ENCODE data around the gene SHH.

The SHH gene

DNA sequence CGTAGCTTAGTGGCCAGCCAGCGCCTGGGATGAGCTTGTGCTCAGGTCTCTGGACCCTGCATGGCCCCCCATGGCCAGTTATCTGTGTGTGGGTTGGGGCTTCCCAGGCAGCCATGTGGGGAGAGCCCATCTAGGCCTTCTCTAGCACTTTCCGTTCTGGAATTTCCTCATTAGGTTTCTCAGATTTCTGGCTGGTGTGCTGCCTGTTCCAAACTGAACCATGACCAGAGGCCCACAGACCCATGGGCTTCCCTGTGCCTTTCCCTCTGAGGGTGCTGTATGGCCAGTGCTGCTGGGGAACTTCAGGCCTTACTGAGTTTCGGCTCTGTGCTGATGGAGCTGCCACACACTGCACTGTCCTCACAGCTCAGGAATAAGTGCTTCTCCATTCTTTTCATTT lies 50.2 kb downstream of the SHH start:
- DNase-seq = no peak

GRCh38 chr7:155761162-155761561 lies 51.1 kb downstream of the SHH start:
- DNase-seq = no peak

DNA sequence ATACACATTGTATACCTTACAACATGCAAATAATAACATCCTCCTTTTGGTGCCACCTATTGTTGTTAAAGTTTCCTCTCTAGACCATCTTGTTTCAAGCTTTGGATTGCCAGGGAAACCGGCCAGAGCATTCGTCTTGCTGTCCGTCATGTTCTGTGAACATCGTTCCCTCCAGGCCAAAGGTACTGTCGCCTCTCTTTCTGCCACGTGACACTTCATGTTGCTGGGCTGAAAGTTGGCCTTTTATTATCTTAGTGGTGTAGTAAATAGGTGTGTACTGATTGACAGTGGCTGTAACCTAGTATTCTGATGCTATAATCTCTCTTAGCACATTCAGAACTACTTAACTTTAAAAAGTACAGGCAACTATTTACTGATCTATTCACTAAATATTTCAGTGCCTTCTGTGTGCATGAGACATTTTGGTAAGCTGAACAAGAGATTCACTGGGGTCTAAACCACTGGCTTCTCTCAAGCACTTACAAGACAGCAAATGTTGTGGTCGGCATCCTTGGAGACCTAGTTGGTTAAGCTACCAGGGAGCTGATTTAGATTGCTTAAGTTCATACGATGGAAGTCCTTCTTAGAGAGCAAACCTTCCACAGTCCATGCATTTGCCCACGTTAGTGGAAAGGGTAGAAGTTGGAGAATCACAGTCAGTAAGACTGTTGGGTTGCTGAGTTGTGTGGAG lies 52.4 kb downstream of the SHH start:
- no peak for DNase-seq

GRCh38 chr7:155758348-155758747 lies 53.9 kb downstream of the SHH start:
- no peak for DNase-seq

- DNase-seq = no peak
Measured at GRCh38 chr7:155756322-155756721, 55.9 kb downstream of the SHH start.

DNA sequence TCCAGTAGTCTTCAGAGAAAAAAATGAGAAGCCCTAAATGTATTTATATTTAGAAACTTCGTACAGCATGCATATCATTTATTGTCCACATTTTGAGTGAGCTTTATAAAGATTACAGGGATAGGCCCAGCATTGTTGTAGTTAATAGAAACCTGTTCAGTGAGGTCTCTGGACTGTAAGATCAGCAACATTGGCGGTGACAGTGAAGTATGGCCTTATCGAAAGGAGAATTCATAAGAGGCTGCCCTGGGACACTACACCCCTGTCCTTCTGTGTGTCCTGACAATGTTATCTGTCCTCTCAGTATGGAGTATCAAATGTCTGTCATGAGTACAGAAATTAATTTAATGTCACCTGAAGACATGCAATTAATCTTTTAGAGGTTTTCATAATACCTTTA lies 57.2 kb downstream of the SHH start:
- DNase-seq = no peak

DNA sequence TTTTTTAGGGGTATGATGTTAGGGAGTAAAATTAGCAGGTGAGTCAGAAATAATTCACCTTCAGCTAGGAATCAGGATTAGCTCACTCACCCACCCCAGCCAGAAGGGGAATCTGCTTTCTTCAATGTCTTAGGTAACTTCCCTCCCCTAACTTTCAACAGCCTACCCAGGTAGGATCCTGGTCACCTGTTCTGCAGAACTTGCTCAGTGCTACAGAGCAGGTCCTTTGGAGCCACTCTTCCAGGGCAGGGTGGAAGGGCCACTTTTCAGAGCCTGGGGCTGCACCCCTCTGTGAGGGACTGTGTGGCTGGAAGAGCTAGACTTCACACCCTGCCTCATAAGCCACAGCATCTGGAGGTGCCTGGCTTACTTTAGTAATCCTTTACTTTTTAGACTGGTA lies 58.1 kb downstream of the SHH start:
- DNase-seq = no peak

DNA sequence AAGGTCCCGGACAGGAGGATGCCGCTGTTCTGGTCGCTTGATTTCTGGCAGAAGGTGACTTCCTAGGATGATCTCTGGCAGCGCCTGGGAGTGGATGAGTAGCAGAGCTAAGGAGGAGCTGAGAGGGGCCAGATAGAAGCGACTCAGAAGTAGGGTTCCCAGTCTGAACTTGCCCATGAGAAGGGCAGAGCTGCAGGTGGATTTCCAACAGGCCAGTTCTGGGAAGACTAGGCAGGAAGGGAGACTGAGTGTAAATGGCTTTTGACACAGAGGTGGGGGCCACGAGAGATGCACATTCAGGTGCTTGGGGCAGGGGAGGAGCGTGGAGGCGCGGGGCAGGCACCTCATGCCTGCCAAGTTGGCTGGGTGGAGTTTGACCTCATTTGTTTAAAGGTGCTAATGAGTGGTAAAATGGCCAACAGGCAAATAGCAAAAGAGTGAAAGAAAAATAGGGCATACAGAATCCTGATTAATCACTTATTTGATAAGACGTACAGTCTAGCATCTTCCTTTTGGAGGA lies 58.8 kb downstream of the SHH start:
- no peak for DNase-seq

DNA sequence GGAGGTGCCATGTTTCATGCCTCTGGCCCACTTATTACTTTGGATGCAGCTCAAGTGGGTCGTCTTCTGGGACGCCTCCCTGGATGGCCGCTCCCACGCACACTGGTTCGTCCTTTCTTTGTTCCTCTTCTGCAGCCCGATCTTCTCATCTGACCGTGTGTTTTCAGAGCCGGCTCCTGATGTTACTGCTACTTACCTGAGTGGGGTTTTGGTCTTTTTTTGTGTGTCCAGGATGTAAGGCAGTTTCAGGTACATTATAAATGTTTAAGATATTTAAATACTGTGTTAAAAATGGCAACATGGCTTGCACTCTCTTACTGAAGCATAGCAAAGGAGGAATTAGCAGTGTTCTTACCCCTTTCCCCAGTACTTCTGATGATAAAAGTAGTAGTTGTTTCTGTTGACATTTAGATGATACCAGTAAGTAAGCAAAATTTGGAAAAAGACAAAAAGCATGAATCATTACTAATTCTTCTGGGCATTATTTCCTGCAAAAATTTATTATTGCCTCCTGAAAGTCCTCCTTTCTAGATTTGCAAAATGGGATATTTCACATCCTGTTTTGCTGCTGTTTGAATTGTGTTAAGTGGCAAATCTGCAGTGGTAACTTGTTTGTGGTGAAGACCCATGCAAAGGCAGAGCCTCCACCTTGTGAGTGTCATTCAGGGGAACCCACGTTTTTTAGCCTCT lies 59.4 kb downstream of the SHH start:
- no peak for DNase-seq

DNA sequence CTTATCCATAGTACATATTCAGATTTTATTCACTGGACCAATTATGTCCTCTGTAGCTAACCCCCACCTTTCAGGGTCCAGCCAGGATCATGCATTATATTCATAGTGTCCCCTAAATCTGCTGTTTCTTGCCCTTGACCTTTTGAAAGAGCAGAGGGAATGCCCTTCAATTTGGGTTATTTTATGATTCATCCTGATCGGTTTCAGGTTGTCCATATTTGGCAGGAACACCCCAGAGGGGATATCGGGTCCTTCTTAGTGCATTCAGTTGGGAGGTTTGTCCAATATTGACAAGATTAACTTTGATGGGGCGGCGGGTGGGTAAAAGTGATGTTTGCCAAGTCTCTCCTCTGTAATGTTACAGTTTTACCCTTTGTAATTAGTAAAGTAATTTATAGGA lies 60.9 kb downstream of the SHH start:
- no peak for DNase-seq

GRCh38 chr7:155750255-155751125 lies 61.8 kb downstream of the SHH start:
- no peak for DNase-seq

Data from fibroblast of skin of right biceps (primary cell).